ENCODE measurements around the gene ATP5PD. TPM values are rescaled to one million over a fixed set of nuclear protein-coding genes. Genes with fewer than 3 reads are reported as not detected.
"Not testable (repeated sequence)": the region's sequence is repeated elsewhere in the genome, so short reads cannot be mapped to it uniquely, and the experiment has no call there.

Gene ATP5PD
- polyA plus RNA-seq, 1 donor from 2014 or later = 241 TPM

DNA sequence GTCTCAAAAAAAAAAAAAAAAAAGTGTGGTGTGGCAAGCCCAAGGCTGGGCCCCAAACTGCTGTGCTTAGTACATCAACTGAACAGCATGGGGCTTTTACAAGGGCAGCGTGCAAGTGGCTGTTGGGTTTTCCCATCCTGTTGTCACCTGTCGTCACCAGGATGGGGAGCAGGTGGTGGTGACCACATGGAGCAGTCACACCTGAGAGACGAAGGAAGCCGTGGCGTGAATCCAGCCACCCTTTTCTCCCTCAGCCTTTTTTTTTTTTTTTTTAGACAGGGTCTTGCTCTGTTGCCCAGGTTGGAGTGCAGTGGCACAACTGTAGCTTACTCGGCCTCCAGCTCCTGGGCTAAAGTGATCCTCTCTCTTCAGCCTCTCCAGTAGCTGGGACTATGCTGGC lies 38.4 kb downstream of the ATP5PD start:
- Mint-ChIP-seq H3K9me3 (no peaks in the 10 kb centered on the region), H3K27ac (no peak overlapping the region), H3K27me3 (peaks cover 2% of the 10 kb centered on the region), H3K4me1 (peaks cover 3 to 9% (median 7%) of the 10 kb centered on the region in 3 donors), H3K36me3 (no peaks in the 10 kb centered on the region), H3K4me3 (no peak overlapping the region)

DNA sequence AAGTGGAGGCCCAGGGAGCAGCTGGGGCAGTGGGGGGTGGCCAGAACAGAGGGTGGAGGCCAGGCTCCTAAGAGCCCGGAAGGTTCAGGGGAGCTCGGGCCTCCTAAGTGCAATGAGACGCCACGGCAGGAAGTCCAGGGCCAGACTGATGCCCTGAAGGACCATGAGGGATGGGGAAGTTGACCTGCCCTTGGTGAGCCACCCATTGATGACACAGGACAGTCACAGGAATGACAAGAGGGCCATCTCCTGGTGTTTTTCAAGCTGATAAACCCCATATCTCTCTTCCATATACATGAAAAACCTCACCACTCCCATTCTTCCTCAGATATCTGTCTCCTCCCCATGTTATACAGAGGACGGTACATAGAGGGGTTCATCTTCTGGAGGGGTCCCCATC lies 40.1 kb downstream of the ATP5PD start:
- Mint-ChIP-seq H3K4me1 (no peaks in the 10 kb centered on the region), H3K9me3 (no peaks in the 10 kb centered on the region), H3K4me3 (peak overlapping the region in 1 of 4 donors; percentile 46), H3K27me3 (peaks cover 2% of the 10 kb centered on the region), H3K27ac (no peak overlapping the region), H3K36me3 (no peaks in the 10 kb centered on the region)

DNA sequence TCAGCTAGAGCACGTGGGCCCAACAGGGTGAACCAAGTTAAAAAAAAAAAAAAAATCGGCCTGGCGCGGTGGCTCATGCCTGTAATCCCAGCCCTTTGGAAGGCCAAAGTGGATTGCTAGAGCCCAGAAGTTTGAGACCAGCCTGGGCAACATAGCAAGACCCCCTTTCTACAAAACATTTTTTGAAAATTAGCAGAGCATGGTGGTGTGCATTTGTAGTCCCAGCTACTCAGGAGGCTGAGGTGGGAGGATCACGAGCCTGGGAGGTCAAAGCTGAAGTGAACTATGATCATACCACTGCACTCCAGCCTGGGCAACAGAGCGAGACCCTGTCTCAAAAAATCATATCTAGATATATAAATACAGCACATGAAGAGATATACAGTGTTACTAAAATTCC lies 40.7 kb downstream of the ATP5PD start:
- H3K27ac Mint-ChIP-seq, H3K4me1 Mint-ChIP-seq, H3K9me3 Mint-ChIP-seq, H3K27me3 Mint-ChIP-seq, H3K36me3 Mint-ChIP-seq: not testable (repeated sequence)
- peak overlapping the region in 2 of 4 donors; percentile 41 to 46 for H3K4me3 Mint-ChIP-seq

DNA sequence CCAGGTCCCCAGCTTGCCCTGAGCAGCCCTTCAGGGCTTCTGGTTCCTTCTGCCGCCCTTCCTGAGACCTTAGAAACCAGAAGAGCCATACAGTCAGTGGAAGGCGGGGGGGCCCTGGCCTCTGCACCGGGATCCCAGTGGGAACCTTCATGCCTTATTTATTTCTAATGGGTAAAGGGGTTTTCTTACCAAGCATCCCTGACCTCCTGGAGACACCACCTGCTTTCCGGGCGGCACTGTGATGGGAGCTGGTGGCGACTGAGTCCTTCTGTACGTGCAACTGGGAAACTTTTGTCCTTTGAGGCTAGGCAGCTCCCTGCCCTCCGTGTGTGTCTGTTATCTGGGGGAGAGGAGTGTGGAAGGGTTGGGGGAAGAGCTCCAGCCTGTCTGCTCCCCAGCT lies 41.5 kb downstream of the ATP5PD start:
- H3K36me3 Mint-ChIP-seq = no peaks in the 10 kb centered on the region
- H3K27ac Mint-ChIP-seq = no peak overlapping the region
- H3K4me1 Mint-ChIP-seq = no peaks in the 10 kb centered on the region
- no peaks in the 10 kb centered on the region for H3K9me3 Mint-ChIP-seq
- no peak overlapping the region for H3K4me3 Mint-ChIP-seq
- peaks cover 2% of the 10 kb centered on the region for H3K27me3 Mint-ChIP-seq

DNA sequence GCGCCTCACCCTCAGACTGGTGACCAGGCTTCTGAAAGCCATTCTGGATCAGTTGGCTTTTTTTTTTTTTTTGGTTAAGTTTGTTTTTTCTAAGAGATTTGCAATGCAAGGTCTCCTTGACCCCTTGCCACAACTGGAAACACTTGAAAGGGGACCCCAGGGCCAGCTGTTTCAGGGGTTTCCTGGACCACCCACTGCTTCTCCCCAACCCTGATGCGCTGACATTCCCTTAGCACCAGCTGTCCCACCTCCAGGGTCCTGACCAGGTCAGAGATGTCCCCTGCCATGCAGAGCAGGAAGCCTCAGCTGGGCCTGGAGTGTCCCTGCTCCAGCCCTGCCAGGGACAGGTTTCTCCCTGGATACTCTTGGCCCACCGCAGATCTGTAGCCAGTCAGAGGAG lies 42.4 kb downstream of the ATP5PD start:
- Mint-ChIP-seq H3K4me1 (no peaks in the 10 kb centered on the region), H3K27me3 (peaks cover 2% of the 10 kb centered on the region), H3K27ac (no peak overlapping the region), H3K9me3 (no peaks in the 10 kb centered on the region), H3K4me3 (no peak overlapping the region), H3K36me3 (no peaks in the 10 kb centered on the region)

DNA sequence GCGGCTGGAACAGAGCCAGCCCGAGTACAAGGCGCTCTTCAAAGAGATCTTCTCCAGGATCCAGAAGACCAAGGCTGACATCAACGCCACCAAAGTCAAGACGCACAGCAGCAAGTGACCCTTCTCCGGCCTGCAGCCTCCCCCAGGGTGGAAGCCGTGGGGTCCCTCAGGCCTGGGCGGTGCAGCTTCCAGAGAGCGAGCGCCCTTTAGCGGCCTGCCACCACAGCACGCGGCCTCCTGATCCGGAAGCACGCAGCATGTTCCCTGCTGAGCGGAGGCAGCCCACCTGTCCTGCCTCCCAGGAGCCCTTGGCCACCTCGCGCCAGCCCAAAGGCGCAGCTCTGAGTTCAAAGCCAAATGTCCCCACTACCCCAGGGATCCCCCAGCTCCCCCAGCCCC lies 42.8 kb downstream of the ATP5PD start:
- Mint-ChIP-seq H3K27ac (no peak overlapping the region), H3K27me3 (peaks cover 2% of the 10 kb centered on the region), H3K4me3 (no peak overlapping the region), H3K9me3 (no peaks in the 10 kb centered on the region), H3K36me3 (no peaks in the 10 kb centered on the region), H3K4me1 (no peaks in the 10 kb centered on the region)

DNA sequence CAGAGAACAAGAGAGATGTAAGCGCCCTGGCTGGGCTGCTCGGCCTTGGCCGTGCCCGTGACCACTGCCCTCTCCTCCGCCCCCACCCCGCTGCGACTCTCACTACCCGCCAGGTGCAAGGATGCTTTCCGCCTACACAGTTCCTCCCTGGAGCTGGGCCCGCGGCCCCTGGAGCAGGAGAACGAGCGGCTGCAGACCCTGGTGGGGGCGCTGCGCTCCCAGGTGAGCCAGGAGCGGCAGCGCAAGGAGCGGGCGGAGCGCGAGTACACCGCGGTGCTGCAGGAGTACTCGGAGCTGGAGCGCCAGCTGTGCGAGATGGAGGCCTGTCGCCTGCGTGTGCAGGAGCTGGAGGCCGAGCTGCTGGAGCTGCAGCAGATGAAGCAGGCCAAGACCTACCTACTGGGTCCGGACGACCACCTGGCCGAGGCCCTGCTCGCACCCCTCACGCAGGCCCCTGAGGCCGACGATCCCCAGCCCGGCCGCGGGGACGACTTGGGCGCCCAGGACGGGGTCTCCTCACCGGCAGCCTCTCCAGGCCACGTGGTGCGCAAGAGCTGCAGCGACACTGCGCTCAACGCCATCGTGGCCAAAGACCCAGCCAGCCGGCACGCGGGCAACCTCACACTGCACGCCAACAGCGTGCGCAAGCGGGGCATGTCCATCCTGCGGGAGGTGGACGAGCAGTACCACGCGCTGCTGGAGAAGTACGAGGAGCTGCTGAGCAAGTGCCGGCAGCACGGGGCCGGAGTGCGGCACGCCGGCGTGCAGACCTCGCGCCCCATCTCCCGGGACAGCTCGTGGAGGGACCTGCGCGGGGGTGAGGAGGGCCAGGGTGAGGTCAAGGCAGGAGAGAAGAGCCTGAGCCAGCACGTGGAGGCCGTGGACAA lies 43.5 kb downstream of the ATP5PD start:
- H3K27me3 Mint-ChIP-seq = peaks cover 2% of the 10 kb centered on the region
- no peaks in the 10 kb centered on the region for H3K36me3 Mint-ChIP-seq
- H3K4me1 Mint-ChIP-seq = no peaks in the 10 kb centered on the region
- H3K4me3 Mint-ChIP-seq = no peak overlapping the region
- H3K9me3 Mint-ChIP-seq = no peaks in the 10 kb centered on the region
- H3K27ac Mint-ChIP-seq = no peak overlapping the region

DNA sequence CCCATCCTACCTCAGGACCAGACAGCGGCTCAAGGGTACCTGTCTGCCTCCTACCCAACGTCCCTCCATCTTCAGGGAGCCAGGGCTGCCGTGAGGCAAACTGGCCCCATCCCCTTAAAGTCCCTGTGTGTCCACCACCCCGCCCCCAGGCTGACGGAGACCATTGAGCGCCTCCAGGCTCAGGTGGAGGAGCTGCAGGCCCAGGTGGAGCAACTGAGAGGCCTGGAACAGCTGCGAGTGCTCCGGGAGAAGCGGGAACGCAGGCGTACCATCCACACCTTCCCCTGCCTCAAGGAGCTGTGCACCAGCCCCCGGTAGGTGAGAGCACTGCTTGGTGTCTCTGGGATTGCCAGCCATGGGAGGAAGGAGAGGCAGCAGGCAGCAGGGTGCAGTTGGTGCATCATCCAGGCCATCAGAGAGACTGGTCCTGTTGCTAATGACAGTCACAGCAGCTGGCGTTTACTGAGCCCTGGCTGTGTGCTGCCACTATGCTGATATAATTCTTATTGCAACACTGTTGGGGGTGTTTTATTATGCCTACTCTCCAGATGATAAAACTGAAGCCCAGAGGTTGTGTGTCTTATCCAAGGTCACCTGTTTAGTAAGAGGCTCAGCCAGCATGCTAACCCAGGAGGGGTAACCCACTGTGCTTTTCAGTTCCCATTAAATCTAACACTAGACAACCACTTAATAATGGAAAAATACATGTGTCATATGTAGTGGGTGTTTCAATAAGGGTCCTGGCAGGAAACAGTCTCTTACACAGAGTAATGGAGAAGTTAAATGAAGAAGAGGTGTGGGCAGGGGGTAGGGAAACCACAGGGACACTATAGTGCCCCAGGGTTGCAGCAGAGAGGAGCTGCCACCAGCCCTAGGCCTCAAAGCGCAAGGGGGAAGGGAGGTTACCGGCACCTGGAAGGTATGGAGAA lies 44.6 kb downstream of the ATP5PD start:
- Mint-ChIP-seq H3K36me3 (no peaks in the 10 kb centered on the region), H3K9me3 (no peaks in the 10 kb centered on the region), H3K27me3 (no peaks in the 10 kb centered on the region), H3K27ac (no peak overlapping the region), H3K4me3 (no peak overlapping the region), H3K4me1 (no peaks in the 10 kb centered on the region)

DNA sequence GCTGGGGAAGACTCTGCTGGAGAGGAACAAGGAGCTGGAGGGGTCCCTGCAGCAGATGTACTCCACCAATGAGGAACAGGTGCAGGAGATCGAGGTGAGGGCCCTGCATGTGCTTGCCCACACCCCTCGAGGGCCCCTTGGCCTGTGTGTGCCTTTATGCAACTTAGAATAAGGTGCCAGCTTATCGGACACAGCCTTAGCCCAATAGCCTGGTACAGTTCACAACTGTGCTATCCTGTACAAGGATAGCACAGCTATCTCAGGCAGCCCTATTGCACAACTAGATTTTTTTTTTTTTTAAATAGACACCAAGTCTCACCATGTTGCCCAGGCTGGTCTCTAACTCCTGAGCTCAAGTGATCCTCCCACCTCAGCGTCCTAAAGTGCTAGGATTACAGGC lies 47.2 kb downstream of the ATP5PD start:
- no peak overlapping the region for H3K27ac Mint-ChIP-seq
- H3K27me3 Mint-ChIP-seq = no peaks in the 10 kb centered on the region
- H3K36me3 Mint-ChIP-seq = no peaks in the 10 kb centered on the region
- no peaks in the 10 kb centered on the region for H3K9me3 Mint-ChIP-seq
- H3K4me1 Mint-ChIP-seq = no peaks in the 10 kb centered on the region
- no peak overlapping the region for H3K4me3 Mint-ChIP-seq

DNA sequence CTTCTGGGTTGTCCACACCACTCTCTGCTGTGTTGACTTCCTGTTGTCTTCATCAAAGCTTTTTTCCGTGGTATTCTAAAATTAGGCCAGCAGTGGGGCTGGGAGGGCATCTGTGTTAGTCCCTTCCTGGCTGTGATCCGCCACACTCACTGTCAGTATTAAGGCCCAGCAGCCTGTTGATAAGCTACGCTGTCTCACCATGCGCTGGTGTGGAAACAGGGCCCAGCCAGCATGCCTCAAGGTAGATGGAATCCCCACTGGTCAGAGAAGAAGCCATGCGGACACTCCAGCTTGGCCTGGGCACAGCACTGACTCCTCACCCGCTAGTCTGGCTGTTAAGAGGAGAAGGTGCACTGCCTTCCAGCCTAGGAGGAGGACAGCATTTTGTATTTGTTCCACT lies 48.0 kb downstream of the ATP5PD start:
- Mint-ChIP-seq H3K4me1 (no peaks in the 10 kb centered on the region), H3K4me3 (peak overlapping the region in 1 of 4 donors; percentile 49), H3K9me3 (no peaks in the 10 kb centered on the region), H3K27ac (no peak overlapping the region), H3K27me3 (no peaks in the 10 kb centered on the region), H3K36me3 (no peaks in the 10 kb centered on the region)

DNA sequence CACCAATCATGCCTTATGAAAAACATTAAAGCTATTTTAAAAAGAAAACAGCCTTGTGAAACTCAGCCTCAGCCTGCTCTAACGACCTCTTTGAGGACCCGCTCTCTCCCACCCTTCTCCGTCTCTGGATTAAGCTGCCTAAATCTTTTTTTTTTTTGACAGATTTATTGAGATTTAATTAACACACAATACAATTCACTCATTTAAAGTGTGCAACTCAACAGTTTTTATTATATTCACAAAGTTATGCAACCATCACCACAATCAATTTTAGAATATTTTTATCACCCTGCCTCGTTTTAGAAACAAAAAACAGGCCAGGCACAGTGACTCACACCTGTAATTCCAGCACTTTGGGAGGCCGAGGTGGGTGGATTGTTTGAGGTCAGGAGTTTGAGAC lies 50.9 kb downstream of the ATP5PD start:
- H3K27ac Mint-ChIP-seq = no peak overlapping the region
- no peaks in the 10 kb centered on the region for H3K36me3 Mint-ChIP-seq
- no peaks in the 10 kb centered on the region for H3K27me3 Mint-ChIP-seq
- no peaks in the 10 kb centered on the region for H3K9me3 Mint-ChIP-seq
- no peak overlapping the region for H3K4me3 Mint-ChIP-seq
- no peaks in the 10 kb centered on the region for H3K4me1 Mint-ChIP-seq

DNA sequence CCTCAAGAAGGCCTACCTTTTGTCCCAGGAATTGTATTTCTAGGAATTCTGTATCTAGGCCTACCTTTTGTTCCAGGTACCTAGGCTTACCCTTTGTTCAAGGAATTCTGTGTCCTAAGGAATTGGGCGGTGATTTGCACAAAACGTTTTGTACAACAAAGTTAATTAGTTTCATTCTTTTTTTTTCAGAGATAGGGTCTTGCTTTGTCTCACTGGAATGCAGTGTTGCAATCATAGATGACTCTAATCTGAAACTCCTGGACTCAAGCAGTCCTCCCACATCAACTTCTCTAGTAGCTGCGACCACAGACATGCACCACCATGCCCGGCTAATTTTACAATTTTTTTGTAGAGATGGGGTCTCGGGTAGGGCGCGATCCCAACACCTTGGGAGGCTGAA lies 52.3 kb downstream of the ATP5PD start:
- H3K36me3 Mint-ChIP-seq = no peaks in the 10 kb centered on the region

DNA sequence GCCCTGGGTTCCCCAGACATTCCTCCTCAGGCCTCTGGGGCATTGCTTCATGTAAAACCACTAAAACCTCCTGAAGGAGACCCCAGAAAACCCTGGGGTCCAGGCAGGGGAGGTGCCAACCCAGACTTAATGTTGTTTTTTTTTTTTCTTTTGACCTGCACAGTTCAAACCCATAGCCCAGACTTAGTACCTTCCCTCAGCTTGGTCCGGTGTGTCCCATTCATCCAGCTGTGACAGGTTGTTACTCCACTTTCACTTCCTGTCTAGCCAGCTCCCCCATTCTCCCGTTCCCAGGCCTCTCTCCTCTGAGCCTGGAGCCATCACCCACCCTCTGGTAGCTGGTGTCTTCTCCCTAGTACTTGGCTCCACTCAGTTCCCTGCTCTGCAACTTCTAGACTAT lies 54.5 kb downstream of the ATP5PD start:
- Mint-ChIP-seq H3K27ac (peak overlapping the region in 1 of 3 donors; percentile 57), H3K4me3 (peak overlapping the region in 1 of 4 donors; percentile 26), H3K27me3 (peaks cover 7% of the 10 kb centered on the region), H3K9me3 (no peaks in the 10 kb centered on the region), H3K4me1 (peaks cover 1 to 3% (median 3%) of the 10 kb centered on the region in 3 donors), H3K36me3 (no peaks in the 10 kb centered on the region)

More for the DNA sequence above, 52.3 kb downstream of the ATP5PD start:
- Mint-ChIP-seq H3K9me3 (no peaks in the 10 kb centered on the region), H3K27me3 (no peaks in the 10 kb centered on the region), H3K4me3 (no peak overlapping the region), H3K27ac (no peak overlapping the region), H3K4me1 (peaks cover 0 to 1% (median 0%) of the 10 kb centered on the region in 3 donors)

DNA sequence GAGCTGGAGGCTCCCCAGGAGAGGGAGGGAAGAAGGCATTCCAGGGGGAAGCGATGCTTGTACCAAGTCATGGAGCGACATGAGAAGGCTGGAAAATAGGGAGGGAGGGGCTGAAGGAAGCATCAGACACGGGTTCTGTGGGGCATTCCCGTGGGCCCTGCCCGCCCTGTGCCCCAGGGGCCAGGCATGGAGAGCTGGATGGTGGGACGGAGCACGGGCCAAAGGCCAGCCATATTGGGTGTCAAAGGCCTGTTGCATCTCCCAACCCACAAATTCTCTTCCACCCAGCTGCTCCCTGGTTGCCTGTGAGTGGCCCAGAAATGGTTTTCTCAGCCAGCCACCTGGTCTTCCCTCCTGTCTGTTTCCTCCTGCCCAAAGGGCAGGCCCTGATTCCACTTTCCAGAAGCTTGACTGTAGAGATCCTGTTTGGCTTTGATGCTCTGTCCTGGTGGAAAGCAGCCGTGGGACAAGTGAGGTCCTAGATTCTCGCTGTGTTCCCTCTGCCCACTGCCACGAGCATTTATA lies 56.1 kb downstream of the ATP5PD start:
- H3K9me3 Mint-ChIP-seq = no peaks in the 10 kb centered on the region
- H3K36me3 Mint-ChIP-seq = no peaks in the 10 kb centered on the region
- H3K4me1 Mint-ChIP-seq = peaks cover 4 to 6% (median 5%) of the 10 kb centered on the region in 3 donors
- no peak overlapping the region for H3K27ac Mint-ChIP-seq
- H3K4me3 Mint-ChIP-seq = no peak overlapping the region
- H3K27me3 Mint-ChIP-seq = peaks cover 15% of the 10 kb centered on the region

All from IgD-negative memory B cell (primary cell).